ENCODE results near the gene TPRG1. TPM values are rescaled to one million over a fixed set of nuclear protein-coding genes. Genes with fewer than 3 reads are reported as not detected.
"Not testable (repeated sequence)": the region's sequence is repeated elsewhere in the genome, so short reads cannot be mapped to it uniquely, and the experiment has no call there.

TPRG1 gene
- total and polyA plus RNA-seq, 5 donors = 2.1 to 5.2 (median 5.0) TPM

GRCh38 chr3:189312866-189313265 is 141.1 kb downstream of the TPRG1 start:
- Histone ChIP-seq H3K9me3 (ENCODE audit: control insufficient read depth, low read length) (no peaks in the 10 kb centered on the region), H3K27ac (ENCODE audit: low read length) (no peak overlapping the region), H3K27me3 (ENCODE audit: control insufficient read depth, insufficient read depth) (no peaks in the 10 kb centered on the region), H3K4me3 (ENCODE audit: low read length) (no peak overlapping the region), H3K4me1 (ENCODE audit: control insufficient read depth, insufficient read depth, low read length) (no peaks in the 10 kb centered on the region)
- DNase-seq = no peak
- no peak for ATAC-seq
- intact Hi-C loops (cut with DNase I) = no loop called here
- WGBS = 86% methylated on average over 4 of the region's 4 CpGs

- no peak overlapping the region for H3K27ac ChIP-seq (ENCODE audit: low read length)
- ATAC-seq (no peak), DNase-seq (no peak)
- H3K4me1 ChIP-seq (ENCODE audit: control insufficient read depth, insufficient read depth, low read length) = no peaks in the 10 kb centered on the region
- intact Hi-C loops (cut with DNase I) = no loop called here
- WGBS = 76% methylated on average over 6 of the region's 6 CpGs
- no peak overlapping the region for H3K4me3 ChIP-seq (ENCODE audit: low read length)
- no peaks in the 10 kb centered on the region for H3K27me3 ChIP-seq (ENCODE audit: control insufficient read depth, insufficient read depth)
- no peaks in the 10 kb centered on the region for H3K9me3 ChIP-seq (ENCODE audit: control insufficient read depth, low read length)
Observed at GRCh38 chr3:189316296-189317019, 144.7 kb downstream of the TPRG1 start.

GRCh38 chr3:189317911-189318310 is 146.1 kb downstream of the TPRG1 start:
- Histone ChIP-seq H3K9me3 (ENCODE audit: control insufficient read depth, low read length) (no peaks in the 10 kb centered on the region), H3K27ac (ENCODE audit: low read length) (no peak overlapping the region), H3K4me1 (ENCODE audit: control insufficient read depth, insufficient read depth, low read length) (no peaks in the 10 kb centered on the region), H3K27me3 (ENCODE audit: control insufficient read depth, insufficient read depth) (no peaks in the 10 kb centered on the region), H3K4me3 (ENCODE audit: low read length) (no peak overlapping the region)
- DNase-seq = no peak
- 82% methylated on average over 3 of the region's 3 CpGs for WGBS
- ATAC-seq = no peak
- intact Hi-C loops (cut with DNase I) = no loop called here

GRCh38 chr3:189320511-189320910 is 148.7 kb downstream of the TPRG1 start:
- H3K27me3 ChIP-seq (ENCODE audit: control insufficient read depth, insufficient read depth) = no peaks in the 10 kb centered on the region
- H3K27ac ChIP-seq (ENCODE audit: low read length) = no peak overlapping the region
- H3K4me1 ChIP-seq (ENCODE audit: control insufficient read depth, insufficient read depth, low read length) = peaks cover 1% of the 10 kb centered on the region
- ATAC-seq = no peak
- intact Hi-C loops (cut with DNase I) = no loop called here
- no peak overlapping the region for H3K4me3 ChIP-seq (ENCODE audit: low read length)
- DNase-seq = no peak
- no peaks in the 10 kb centered on the region for H3K9me3 ChIP-seq (ENCODE audit: control insufficient read depth, low read length)
- 82% methylated on average over 3 of the region's 3 CpGs for WGBS

DNA sequence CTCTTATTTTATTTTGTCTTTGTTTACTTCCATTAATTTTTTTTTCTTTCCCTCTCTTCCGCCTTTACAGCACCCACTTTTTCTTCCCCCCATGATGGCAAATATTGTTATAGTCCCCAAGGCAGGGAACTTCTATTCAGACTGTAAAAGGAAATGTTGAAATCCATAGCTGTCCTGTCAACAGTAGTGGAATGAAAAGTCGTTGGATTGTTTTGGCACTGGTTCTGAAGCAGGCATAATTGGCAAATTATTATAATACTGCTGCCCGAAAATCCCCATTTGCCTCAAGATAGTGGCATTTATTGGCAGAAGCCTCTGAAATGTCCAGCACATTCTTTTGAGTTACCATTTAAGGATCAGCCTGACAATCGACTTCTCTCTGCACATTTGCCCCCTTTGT is 150.6 kb downstream of the TPRG1 start:
- 49% methylated on average over 4 of the region's 4 CpGs for WGBS
- DNase-seq (no peak), ATAC-seq (no peak)
- Histone ChIP-seq H3K27ac (ENCODE audit: low read length) (no peak overlapping the region), H3K27me3 (ENCODE audit: control insufficient read depth, insufficient read depth) (no peaks in the 10 kb centered on the region), H3K9me3 (ENCODE audit: control insufficient read depth, low read length) (no peaks in the 10 kb centered on the region), H3K4me3 (ENCODE audit: low read length) (no peak overlapping the region), H3K4me1 (ENCODE audit: control insufficient read depth, insufficient read depth, low read length) (peaks cover 1% of the 10 kb centered on the region)
- intact Hi-C loops (cut with DNase I) = no loop called here

- no peak overlapping the region for H3K4me3 ChIP-seq (ENCODE audit: low read length)
- ATAC-seq (peak in 1 of 2 donors; percentile 63), DNase-seq (peak in 1 of 3 donors; percentile 35)
- H3K4me1 ChIP-seq (ENCODE audit: control insufficient read depth, insufficient read depth, low read length) = peaks cover 1% of the 10 kb centered on the region
- 54% methylated on average over 5 of the region's 5 CpGs for WGBS
- no peaks in the 10 kb centered on the region for H3K27me3 ChIP-seq (ENCODE audit: control insufficient read depth, insufficient read depth)
- intact Hi-C loops (cut with DNase I) = no loop called here
- H3K27ac ChIP-seq (ENCODE audit: low read length) = no peak overlapping the region
- H3K9me3 ChIP-seq (ENCODE audit: control insufficient read depth, low read length) = no peaks in the 10 kb centered on the region
Observed at GRCh38 chr3:189324538-189325138, 152.9 kb downstream of the TPRG1 start.

DNA sequence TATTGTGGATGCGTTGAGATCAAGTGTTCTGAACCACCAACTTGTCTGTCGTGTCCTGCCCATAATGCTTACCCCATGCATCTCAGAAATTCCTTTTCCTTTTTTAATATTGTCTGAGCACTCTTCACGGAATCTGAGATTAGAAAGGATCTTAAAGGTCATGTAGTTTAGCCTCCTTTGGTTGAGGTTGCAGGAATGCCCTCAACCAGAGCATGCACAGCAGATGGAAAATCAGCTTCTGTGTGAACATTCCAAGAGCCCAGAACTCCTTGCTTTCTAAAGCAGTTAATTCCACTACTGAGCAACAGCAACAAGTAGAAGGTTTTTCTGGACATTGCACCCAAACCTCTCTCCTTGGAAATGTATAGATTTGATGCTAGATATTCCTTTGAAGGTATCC is 153.7 kb downstream of the TPRG1 start:
- no peak overlapping the region for H3K27ac ChIP-seq (ENCODE audit: low read length)
- no peak for ATAC-seq
- no peaks in the 10 kb centered on the region for H3K9me3 ChIP-seq (ENCODE audit: control insufficient read depth, low read length)
- 86% methylated on average over 3 of the region's 3 CpGs for WGBS
- no peak overlapping the region for H3K4me3 ChIP-seq (ENCODE audit: low read length)
- no peaks in the 10 kb centered on the region for H3K27me3 ChIP-seq (ENCODE audit: control insufficient read depth, insufficient read depth)
- intact Hi-C loops (cut with DNase I) = no loop called here
- peaks cover 1% of the 10 kb centered on the region for H3K4me1 ChIP-seq (ENCODE audit: control insufficient read depth, insufficient read depth, low read length)
- no peak for DNase-seq

DNA sequence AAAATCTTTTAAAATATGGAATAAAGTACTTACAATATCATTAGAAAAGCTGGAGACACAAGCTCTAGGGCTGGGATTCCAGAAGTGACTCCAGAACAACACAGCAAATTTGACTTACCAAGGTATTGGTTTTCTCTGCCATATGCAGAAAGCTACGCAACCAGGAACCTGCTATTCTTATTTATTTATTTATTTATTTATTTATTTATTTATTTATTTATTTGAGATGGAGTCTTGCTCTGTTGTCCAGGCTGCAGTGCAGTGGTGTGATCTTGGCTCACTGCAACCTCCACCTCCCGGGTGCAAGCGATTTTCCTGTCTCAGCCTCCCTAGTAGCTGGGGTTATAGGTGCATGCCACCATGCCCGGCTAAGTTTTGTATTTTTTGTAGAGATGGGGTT is 157.9 kb downstream of the TPRG1 start:
- H3K4me1 ChIP-seq (ENCODE audit: control insufficient read depth, insufficient read depth, low read length); H3K4me3 ChIP-seq (ENCODE audit: low read length); DNase-seq; H3K27ac ChIP-seq (ENCODE audit: low read length); ATAC-seq; H3K9me3 ChIP-seq (ENCODE audit: control insufficient read depth, low read length); H3K27me3 ChIP-seq (ENCODE audit: control insufficient read depth, insufficient read depth); intact Hi-C loops (cut with DNase I): not testable (repeated sequence)
- WGBS = 98% methylated on average over 4 of the region's 4 CpGs

GRCh38 chr3:189330066-189330465 is 158.3 kb downstream of the TPRG1 start:
- WGBS = 89% methylated on average over 4 of the region's 4 CpGs

DNA sequence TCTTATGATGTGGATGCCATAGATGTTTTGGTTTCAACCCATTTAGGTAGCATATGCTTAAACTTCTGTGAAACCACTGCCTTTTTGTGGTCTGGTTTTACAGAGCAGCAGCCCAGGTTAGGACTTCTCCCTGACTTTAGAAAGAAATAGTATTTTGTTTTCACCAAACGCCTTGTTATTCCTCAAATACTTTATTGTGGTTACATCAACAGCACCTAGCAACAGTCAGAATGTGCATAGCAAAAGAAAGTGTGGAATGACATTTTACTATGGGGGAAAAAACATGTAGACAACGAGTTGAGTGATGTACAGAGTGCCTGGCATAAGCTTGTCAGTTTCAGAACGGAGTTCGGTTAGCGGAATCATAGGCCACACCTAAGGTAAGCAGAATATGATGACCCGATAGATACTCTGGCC is 159.2 kb downstream of the TPRG1 start:
- Histone ChIP-seq H3K4me1 (ENCODE audit: control insufficient read depth, insufficient read depth, low read length) (no peaks in the 10 kb centered on the region), H3K9me3 (ENCODE audit: control insufficient read depth, low read length) (no peaks in the 10 kb centered on the region), H3K27ac (ENCODE audit: low read length) (no peak overlapping the region), H3K27me3 (ENCODE audit: control insufficient read depth, insufficient read depth) (no peaks in the 10 kb centered on the region), H3K4me3 (ENCODE audit: low read length) (no peak overlapping the region)
- no peak for DNase-seq
- no peak for ATAC-seq
- intact Hi-C loops (cut with DNase I) = no loop called here
- 78% methylated on average over 6 of the region's 6 CpGs for WGBS

More at GRCh38 chr3:189330066-189330465, 158.3 kb downstream of the TPRG1 start:
- ATAC-seq (no peak), DNase-seq (no peak)
- no peaks in the 10 kb centered on the region for H3K9me3 ChIP-seq (ENCODE audit: control insufficient read depth, low read length)
- intact Hi-C loops (cut with DNase I) = no loop called here
- peaks cover 1% of the 10 kb centered on the region for H3K4me1 ChIP-seq (ENCODE audit: control insufficient read depth, insufficient read depth, low read length)
- H3K27me3 ChIP-seq (ENCODE audit: control insufficient read depth, insufficient read depth) = no peaks in the 10 kb centered on the region
- no peak overlapping the region for H3K4me3 ChIP-seq (ENCODE audit: low read length)
- no peak overlapping the region for H3K27ac ChIP-seq (ENCODE audit: low read length)

- ATAC-seq = no peak
- WGBS = 86% methylated on average over 3 of the region's 3 CpGs
- Histone ChIP-seq H3K27ac (ENCODE audit: low read length) (no peak overlapping the region), H3K9me3 (ENCODE audit: control insufficient read depth, low read length) (no peaks in the 10 kb centered on the region), H3K27me3 (ENCODE audit: control insufficient read depth, insufficient read depth) (no peaks in the 10 kb centered on the region), H3K4me3 (ENCODE audit: low read length) (no peak overlapping the region), H3K4me1 (ENCODE audit: control insufficient read depth, insufficient read depth, low read length) (no peaks in the 10 kb centered on the region)
- intact Hi-C loops (cut with DNase I) = no loop called here
- no peak for DNase-seq
Observed at GRCh38 chr3:189334064-189334920, 162.5 kb downstream of the TPRG1 start.
